ENCODE measurements around the gene OR8H1. TPM values are rescaled to one million over a fixed set of nuclear protein-coding genes. Genes with fewer than 3 reads are reported as not detected.

Gene OR8H1
- polyA plus RNA-seq (2012; rRNA removed): not detected in 2 replicates
- not detected in 2 replicates for polyA plus RNA-seq (2012; cell fraction: cytosol; rRNA removed)
- polyA plus RNA-seq (2012; cell fraction: nucleus; rRNA removed): not detected in 2 replicates

GRCh38 chr11:56292154-56292553, at the start of gene OR8H1:
OR8H1 (minus strand) TSS chr11:56292254; CDS start chr11:56291062, 1,192 bp downstream.
- DNase-seq: no peak
- ChIA-PET POLR2A (no interaction called here), CTCF (no interaction called here)
- H3K27ac ChIP-seq (ENCODE audit: low read depth in 2 of 2, low read length in 1 of 2): no peak within 1 kb of the TSS
- no peaks in the 10 kb centered on the region for H3K27me3 ChIP-seq (ENCODE audit: insufficient read depth)
- no peaks in the 10 kb centered on the region for H3K36me3 ChIP-seq (replicated peaks in 1 of 2; ENCODE audit: control insufficient read depth in 1 of 2, insufficient read depth in 2 of 2, low read length in 1 of 2)
- H3F3A ChIP-seq (replicated peaks; ENCODE audit: insufficient read depth): no peaks in the 10 kb centered on the region
- H3K9me2 ChIP-seq: no peaks in the 10 kb centered on the region
- no peaks in the 10 kb centered on the region for H3K79me2 ChIP-seq (ENCODE audit: insufficient read depth)
- no peaks in the 10 kb centered on the region for H4K20me1 ChIP-seq (ENCODE audit: insufficient read depth)
- no peaks in the 10 kb centered on the region for H3K9me3 ChIP-seq
- TF ChIP-seq MEF2A (IDR thresholded peaks at IDR 0.05; ENCODE audit: borderline replicate concordance, low read depth) (no peak), FOXM1 (IDR thresholded peaks at IDR 0.05; ENCODE audit: low read depth) (no peak), USF1 (IDR thresholded peaks at IDR 0.05; ENCODE audit: borderline replicate concordance, low read depth) (no peak), YY1 (IDR thresholded peaks at IDR 0.05; ENCODE audit: low read depth) (no peak), IRF3 (IDR thresholded peaks at IDR 0.05; ENCODE audit: low read depth, low read length) (no peak), PBX3 (IDR thresholded peaks at IDR 0.05) (no peak), NRF1 (IDR thresholded peaks at IDR 0.05; ENCODE audit: low read depth, low read length) (no peak), TAF1 (IDR thresholded peaks at IDR 0.05; ENCODE audit: borderline replicate concordance, low read depth, low read length) (no peak), MXI1 (IDR thresholded peaks at IDR 0.05; ENCODE audit: low read depth, low read length) (no peak), POLR2AphosphoS5 (IDR thresholded peaks at IDR 0.05; ENCODE audit: low read depth, low read length) (no peak), FOSL2 (IDR thresholded peaks at IDR 0.05; ENCODE audit: borderline replicate concordance, low read depth) (no peak), RAD21 (IDR thresholded peaks at IDR 0.05; ENCODE audit: low read length) (no peak), JUND (IDR thresholded peaks at IDR 0.05) (no peak), SIN3A (IDR thresholded peaks at IDR 0.05; ENCODE audit: borderline replicate concordance, low read depth, low read length) (no peak), TCF12 (IDR thresholded peaks at IDR 0.05) (no peak), GATA2 (CRISPR knock-in tag; IDR thresholded peaks at IDR 0.05) (no peak), ELF1 (IDR thresholded peaks at IDR 0.05) (no peak)
- no peaks in the 10 kb centered on the region for H3K4me1 ChIP-seq (ENCODE audit: control insufficient read depth in 1 of 2, insufficient read depth in 2 of 2, low read depth in 1 of 2, low read length in 1 of 2)
- 0% methylated on average over 2 of the region's 2 CpGs for WGBS (ENCODE audit: low lambda C conversion rate)
- no peak within 1 kb of the TSS for H2AFZ ChIP-seq (ENCODE audit: low read depth)
- no peak within 1 kb of the TSS for H3K4me2 ChIP-seq
- H3K4me3 ChIP-seq (ENCODE audit: low read depth in 2 of 2, low read length in 1 of 2): no peak within 1 kb of the TSS
- H3K9ac ChIP-seq: no peak within 1 kb of the TSS

GRCh38 chr11:56340289-56340688, 48.2 kb upstream of the OR8H1 start:
- TF ChIP-seq MEF2A (IDR thresholded peaks at IDR 0.05; ENCODE audit: borderline replicate concordance, low read depth) (no peak), GABPA (IDR thresholded peaks at IDR 0.05; ENCODE audit: low read depth) (no peak), CTCF (IDR thresholded peaks at IDR 0.05) (no peak), SIN3A (IDR thresholded peaks at IDR 0.05; ENCODE audit: borderline replicate concordance, low read depth, low read length) (no peak), ELF1 (IDR thresholded peaks at IDR 0.05) (no peak), CHD2 (IDR thresholded peaks at IDR 0.05; ENCODE audit: low read length, partially characterized antibody) (no peak), FOSL2 (IDR thresholded peaks at IDR 0.05; ENCODE audit: borderline replicate concordance, low read depth) (no peak), NRF1 (IDR thresholded peaks at IDR 0.05; ENCODE audit: low read depth, low read length) (no peak)
- H3K4me1 ChIP-seq (ENCODE audit: control insufficient read depth in 1 of 2, insufficient read depth in 2 of 2, low read depth in 1 of 2, low read length in 1 of 2): no peaks in the 10 kb centered on the region
- H3K27ac ChIP-seq (ENCODE audit: low read depth in 2 of 2, low read length in 1 of 2): no peak overlapping the region
- POLR2A ChIA-PET: no interaction called here
- H3K4me3 ChIP-seq (ENCODE audit: low read depth in 2 of 2, low read length in 1 of 2): no peak overlapping the region
- H3K27me3 ChIP-seq (ENCODE audit: insufficient read depth): no peaks in the 10 kb centered on the region
- no peaks in the 10 kb centered on the region for H3K9me3 ChIP-seq
- no peak overlapping the region for H2AFZ ChIP-seq (ENCODE audit: low read depth)
- DNase-seq: no peak
- no peak overlapping the region for H3K9ac ChIP-seq
- no peaks in the 10 kb centered on the region for H3K9me2 ChIP-seq
- no peaks in the 10 kb centered on the region for H4K20me1 ChIP-seq (ENCODE audit: insufficient read depth)
- H3F3A ChIP-seq (replicated peaks; ENCODE audit: insufficient read depth): no peaks in the 10 kb centered on the region
- H3K79me2 ChIP-seq (ENCODE audit: insufficient read depth): no peaks in the 10 kb centered on the region
- CTCF ChIA-PET: no interaction called here
- H3K4me2 ChIP-seq: no peak overlapping the region
- no peaks in the 10 kb centered on the region for H3K36me3 ChIP-seq (replicated peaks in 1 of 2; ENCODE audit: control insufficient read depth in 1 of 2, insufficient read depth in 2 of 2, low read length in 1 of 2)

Measured in SK-N-SH (cell line).